Fibroblast of pulmonary artery (primary cell): ENCODE data around the gene DGKI.

Experiments used
- DNase-seq: peaks from one replicate; pipeline ENCODE4 v3.0.0-alpha.2; 2010; ENCODE audit warnings: low read depth
- H3K4me3 ChIP-seq: replicated peaks from 2 replicates; pipeline ENCODE4 v1.5.1; 2011; ENCODE audit warnings: low read depth, mild to moderate bottlenecking, control low read depth, low read length, moderate library complexity
- CTCF ChIP-seq: IDR thresholded peaks from 2 replicates; pipeline ENCODE4 v1.5.1; 2011; ENCODE audit warnings: mild to moderate bottlenecking, control low read depth, low read length, inconsistent platforms; ENCODE audit errors: missing control alignments

Gene DGKI

DNA sequence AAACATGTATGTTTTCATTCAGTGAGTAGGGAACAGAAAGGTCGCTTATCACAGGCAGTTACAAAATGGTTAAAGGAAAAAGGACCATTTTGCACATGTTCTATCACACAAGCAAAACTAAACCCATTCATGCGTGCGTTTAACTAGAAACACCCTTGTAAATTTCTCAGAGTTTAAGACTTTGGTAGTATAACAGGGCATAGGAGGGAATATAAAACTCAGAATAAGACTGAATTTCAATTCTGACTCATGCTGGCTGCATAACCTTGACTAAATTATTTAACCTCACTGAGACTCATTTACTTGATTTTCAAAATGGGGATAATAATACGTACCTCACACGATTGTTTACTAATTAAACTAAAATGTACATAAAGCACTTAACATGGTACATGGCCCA lies 259.4 kb downstream of the DGKI start:
- no peak for DNase-seq
- TF ChIP-seq CTCF = no peak
- no peak overlapping the region for H3K4me3 ChIP-seq

GRCh38 chr7:137585591-137585990 lies 261.2 kb downstream of the DGKI start:
- DNase-seq = no peak
- no peak overlapping the region for H3K4me3 ChIP-seq
- TF ChIP-seq CTCF = no peak

GRCh38 chr7:137583172-137583571 lies 263.6 kb downstream of the DGKI start:
- peak; percentile 21 for DNase-seq
- TF ChIP-seq CTCF = no peak
- no peak overlapping the region for H3K4me3 ChIP-seq

GRCh38 chr7:137579913-137580640 lies 266.7 kb downstream of the DGKI start:
- TF ChIP-seq CTCF = no peak
- H3K4me3 ChIP-seq = no peak overlapping the region
- DNase-seq = peak; percentile 92

DNA sequence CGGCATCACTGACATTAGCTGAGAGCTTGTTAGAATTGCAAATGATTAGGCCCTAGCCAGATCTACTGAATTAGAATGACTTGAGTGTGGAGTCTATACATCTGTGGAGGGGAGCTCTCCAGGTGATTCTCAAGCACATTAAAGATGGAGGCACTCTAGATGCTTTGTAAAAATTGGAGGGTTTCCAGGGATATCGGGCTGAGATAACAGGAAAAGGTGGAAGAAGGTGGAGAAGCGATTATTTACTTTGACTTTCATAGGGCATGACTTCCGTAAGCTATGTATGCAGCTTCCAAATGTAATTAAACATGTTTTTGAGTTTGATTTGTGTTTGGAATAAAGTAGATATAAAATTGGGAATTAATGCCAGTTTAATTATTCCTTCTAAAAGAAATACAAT lies 268.2 kb downstream of the DGKI start:
- TF ChIP-seq CTCF = no peak
- no peak overlapping the region for H3K4me3 ChIP-seq
- DNase-seq = no peak

- peak; percentile 11 for DNase-seq
- no peak for TF ChIP-seq CTCF
Measured at GRCh38 chr7:137577184-137577583, 269.6 kb downstream of the DGKI start.

DNA sequence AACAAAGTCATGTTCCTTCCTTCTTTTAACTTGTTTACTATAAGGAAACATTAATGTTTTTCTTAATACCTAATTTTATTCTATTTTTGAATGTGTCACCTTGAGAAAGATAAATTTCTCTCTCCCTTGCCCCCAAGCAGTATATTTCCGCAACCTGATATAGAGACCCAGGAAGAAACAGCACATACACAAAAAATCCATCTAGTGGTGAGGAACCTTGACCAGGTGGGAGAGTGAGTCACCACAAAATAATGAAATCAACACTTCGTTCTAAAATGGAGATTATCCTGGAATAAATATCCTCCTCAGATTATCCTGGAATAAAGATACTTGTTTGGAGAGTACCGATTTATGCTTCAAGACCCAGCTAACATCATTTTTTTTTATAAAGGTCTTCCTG lies 270.3 kb downstream of the DGKI start:
- TF ChIP-seq CTCF = no peak
- no peak overlapping the region for H3K4me3 ChIP-seq
- no peak for DNase-seq

More at GRCh38 chr7:137577184-137577583, 269.6 kb downstream of the DGKI start:
- no peak overlapping the region for H3K4me3 ChIP-seq
